Hematopoietic multipotent progenitor cell (in vitro differentiated cells): ENCODE measurements around the gene CTDSPL2. TPM values are rescaled to one million over a fixed set of nuclear protein-coding genes. Genes with fewer than 3 reads are reported as not detected.
"Not testable (repeated sequence)": the region's sequence is repeated elsewhere in the genome, so short reads cannot be mapped to it uniquely, and the experiment has no call there.

Experiments used
- DNase-seq, 3 donors: peaks; one replicate each; pipeline ENCODE4 v3.0.0-alpha.2; 2011 to 2015; ENCODE audit warnings: low read depth in 2 of 3, low spot score in 2 of 3
- total RNA-seq: library from RNA; depleted of rRNA; stranded (reverse); fragments of >200 nt; gene quantifications from one replicate; pipeline ENCODE4 v1.2.3, GENCODE V29; 2012

Gene CTDSPL2
- total RNA-seq, 1 donor: 51.4 TPM

DNA sequence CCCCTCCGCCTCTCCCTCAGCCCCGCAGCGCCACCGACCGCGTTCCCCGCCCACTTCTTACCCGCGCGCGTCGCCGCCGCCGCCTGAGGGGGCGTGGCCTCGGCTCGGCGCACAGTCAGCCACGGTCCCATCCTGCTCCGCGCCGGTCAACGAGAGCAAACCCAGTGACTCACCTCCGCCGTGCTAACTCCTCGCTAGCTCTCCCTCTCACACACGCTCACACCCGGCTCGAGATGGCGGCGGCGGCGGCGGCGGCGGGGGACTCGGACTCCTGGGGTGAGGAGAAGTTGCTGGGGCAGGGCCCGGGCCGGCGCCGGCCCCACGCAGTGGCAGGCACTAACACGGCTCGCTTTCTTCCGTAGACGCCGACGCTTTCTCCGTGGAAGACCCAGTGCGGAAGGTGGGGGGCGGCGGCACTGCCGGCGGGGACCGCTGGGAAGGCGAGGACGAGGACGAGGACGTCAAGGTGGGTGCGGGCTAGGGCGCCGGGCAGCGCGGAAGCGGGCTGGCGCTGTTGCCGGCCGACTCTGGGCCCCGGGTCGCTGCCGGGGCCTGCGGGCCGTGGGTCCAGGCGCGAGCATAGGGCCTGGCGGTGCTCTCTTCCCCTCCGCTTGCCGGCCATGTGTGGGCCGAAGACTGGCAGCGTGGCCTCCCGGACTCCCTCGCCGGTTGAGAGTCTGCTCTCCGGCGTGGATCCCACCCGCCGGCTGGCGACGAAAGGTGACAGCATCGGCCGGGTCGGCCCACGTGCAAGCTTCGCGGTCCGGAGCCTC is 109.7 kb downstream of the CTDSPL2 start, which contains the start of gene EIF3J:
TSS of gene EIF3J (plus strand) at position 186 of the 773 bp plus-strand sequence. CDS start at position 234, 48 bp downstream.
- peak; percentile 88 to 97 (median 97) for DNase-seq

DNA sequence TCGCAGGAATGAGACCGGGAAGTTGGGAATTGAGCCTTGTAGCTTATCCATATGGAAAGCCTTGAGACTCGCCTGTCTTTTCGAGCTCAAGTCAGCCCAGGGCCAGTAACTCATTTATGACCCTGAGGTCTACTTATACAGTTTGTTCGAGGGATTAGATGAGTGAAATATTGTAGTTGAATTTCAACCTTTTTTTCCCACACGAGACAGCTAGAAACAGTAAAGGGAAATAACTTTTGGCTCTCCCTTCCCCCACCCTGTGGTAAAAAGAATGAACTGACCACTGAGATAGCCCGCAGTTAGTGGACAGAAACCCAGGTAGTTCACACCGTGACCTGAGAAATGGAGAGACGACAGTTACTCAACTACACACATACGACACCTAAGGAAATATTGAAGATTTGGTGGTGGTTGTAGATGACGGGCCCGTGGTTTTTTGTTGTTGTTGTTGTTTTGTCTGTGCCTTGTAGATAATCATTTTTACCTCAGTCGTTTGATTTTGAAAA is 110.4 kb downstream of the CTDSPL2 start:
- peak in 2 of 3 donors; percentile 14 to 16 for DNase-seq

DNA sequence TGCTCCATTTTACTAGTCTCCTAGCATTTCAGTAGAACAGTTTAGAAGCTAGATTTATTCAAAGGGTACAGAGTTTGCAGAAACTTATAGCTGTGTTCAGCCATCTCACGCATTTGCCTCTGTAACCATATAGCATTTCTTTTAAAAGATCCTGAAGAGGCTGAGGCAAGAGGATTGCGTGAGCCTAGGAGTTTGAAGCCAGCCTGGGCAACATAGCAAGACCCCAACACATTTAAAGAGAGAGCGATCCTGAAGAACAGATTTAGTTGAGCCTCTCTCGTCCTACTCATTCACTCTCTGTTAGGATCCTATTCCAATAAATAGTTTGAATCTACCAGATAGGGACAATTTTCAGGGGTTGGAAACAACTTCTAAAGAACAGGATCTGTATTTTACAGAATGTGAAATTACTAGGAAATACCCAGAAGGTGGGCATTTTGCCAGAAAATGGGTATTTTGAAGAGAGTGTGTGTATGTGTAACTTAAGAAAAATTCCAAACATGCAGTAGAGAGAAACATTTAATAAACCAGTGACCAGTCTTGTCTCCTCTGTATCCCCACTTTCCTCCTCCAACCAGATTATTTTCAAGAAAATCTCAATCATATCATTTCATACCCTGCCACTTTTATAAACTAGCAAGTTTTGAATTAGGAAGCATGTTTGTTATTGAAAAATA is 114.0 kb downstream of the CTDSPL2 start:
- DNase-seq: no peak

DNA sequence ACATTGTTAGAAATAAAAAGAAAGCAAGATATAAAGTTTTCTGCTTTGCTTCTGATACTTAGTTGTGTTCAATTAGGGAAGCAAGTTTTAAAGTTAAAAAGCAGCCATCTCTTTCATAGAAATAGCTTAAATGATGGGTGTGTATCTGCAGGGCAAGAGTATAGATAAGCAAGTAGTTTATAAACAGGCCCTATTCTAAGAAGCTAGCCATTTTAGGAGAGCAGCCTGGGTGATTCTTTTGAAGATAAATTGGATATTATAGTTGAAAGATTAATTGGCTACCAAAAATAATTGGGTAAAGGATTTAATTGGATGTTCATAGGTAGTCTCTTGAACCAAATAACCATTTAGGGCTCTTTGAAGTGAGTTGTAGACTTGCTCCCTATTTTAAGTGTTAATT is 115.2 kb downstream of the CTDSPL2 start:
- no peak for DNase-seq

DNA sequence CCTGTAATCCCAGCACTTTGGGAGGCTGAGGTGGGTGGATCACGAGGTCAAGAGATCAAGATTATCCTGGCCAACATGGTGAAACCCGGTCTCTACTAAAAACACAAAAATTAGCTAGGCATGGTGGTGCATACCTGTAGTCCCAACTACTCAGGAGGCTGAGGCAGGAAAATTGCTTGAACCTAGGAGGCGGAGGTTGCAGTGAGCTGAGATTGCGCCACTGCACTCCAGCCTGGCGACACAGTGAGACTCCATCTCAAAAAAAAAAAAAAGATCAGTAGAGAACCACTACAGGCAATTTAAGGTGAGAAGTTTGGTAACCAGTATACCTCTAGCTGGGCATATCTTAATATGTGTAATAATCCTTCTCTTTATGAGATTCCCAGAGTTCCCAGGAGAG is 117.3 kb downstream of the CTDSPL2 start:
- not testable (repeated sequence) for DNase-seq

DNA sequence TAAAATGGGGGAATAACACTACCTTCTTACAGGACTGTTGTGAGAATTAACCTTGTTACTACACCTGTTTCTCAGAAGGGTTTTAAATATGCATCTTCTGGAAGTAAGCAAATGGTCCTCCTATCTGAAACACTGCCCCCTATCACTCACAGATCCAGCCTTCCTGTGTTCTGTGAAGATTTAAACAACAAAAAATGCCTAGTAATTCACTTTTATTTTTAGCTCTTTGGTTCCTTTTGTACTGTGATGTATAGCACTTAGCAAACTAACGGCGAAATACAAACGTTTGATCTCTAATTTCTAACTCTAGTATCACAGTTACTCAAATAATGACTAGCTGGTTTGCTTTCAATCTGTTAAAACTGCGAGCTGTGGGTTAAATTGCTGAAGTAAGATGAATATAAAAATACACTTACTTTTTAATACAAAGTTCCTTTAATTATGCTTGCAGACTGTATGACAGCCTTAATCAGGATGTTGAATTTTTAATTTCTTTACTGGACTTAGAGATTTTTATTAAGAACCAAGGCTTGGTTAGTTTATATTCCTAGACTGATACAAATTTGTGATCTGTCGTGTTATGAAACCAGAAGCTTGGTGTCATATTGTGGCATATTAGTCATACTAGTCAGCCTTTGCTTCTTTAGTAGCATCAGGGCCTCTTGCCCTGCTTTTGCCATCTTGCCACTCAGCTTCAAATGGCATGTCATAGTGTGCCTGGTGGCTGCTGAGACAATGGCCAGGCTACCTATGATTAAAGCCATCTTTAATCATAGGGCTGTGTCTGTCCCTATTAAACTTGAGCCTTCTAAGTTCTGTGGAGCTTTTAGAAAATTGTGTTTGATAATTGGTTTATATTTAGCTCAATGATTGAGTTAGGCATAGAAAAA is 118.7 kb downstream of the CTDSPL2 start:
- DNase-seq: peak in 2 of 3 donors; percentile 24 to 39

DNA sequence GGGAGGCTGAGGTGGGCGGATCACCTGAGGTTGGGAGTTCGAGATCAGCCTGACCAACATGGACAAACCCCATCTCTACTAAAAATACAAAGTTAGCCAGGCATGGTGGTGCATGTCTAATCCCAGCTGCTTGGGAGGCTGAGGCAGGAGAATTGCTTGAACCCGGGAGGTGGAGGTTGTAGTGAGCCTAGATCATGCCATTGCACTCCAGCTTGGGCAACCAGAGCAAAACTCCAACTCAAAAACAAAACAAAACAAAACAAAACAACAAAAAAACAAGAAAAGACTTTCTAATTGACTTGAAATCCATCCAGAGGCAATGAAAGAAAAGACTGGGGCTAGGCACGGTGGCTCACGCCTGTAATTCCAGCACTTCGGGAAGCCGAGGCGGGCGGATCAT is 121.7 kb downstream of the CTDSPL2 start:
- DNase-seq: not testable (repeated sequence)

DNA sequence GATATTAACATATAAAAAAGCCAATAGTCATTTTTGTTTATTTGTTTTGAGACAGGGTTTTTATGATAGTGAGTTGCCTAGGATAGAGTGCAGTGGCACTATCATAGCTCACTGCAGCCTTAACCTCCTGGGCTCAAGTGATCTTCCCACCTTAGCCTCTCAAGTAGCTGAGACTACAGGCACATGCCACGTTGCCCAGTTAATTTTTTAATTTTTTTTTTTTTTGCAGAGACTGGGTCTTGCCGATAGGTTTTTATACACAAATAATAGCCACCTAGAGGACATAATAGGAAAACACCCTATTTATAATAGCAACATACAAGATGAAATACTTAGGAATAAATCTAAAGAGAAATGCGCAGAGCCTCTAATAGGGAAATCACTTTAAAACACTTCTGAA is 122.8 kb downstream of the CTDSPL2 start:
- peak in 2 of 3 donors; percentile 35 to 62 for DNase-seq

DNA sequence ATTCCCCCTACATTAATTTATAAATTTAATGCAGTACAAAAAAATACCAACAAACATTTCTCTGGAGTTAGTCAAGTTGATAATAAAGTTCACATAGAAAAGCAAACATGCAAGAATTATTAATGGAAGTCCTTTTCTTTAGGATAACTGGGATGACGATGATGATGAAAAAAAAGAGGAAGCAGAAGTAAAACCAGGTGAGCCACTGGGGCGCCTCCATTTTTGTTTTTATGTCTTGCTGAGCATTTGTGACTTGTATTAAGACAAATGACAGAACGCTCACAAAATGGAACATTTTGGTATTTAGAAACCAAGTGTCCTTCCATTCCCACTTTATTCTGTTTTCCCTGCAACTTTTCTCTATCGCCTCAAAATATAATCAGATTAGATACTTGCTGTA is 123.3 kb downstream of the CTDSPL2 start:
- DNase-seq: no peak

DNA sequence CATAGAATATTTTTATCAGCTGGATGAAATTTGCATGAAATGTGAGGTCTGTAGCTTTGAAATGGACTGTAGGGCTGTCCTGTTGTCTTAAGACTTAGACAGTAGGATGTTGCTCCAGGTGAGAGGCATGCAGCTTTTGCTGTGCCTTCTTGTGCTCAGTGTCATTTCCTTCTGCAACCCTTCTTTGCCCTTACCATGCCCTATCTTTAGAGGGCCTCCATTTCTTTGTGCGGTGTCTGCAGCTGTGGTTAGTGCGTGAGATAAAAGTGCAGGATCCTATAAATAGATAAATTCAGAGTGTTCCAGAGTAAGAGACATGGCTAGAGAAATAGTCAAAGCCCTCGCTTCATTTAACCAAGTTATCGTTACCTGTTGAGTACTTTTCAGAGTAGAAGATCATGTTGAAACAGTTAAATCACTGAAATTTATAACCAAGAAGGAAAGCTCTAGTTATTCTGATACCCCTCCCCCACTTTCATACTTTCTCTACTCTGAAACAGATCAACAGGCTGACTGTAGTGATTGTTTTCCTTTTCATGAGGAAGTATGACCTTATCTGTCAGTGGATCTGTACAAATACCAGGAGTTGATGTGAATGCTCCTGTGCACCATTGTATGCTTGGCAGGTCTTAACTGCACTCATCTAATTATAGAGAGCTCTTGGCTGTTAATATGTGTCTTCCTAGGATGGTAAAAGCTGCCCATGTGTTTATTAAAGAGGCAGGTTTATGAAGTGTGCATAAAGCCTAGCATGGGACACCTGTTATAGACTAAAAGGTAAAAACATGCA is 127.7 kb downstream of the CTDSPL2 start:
- DNase-seq: no peak

DNA sequence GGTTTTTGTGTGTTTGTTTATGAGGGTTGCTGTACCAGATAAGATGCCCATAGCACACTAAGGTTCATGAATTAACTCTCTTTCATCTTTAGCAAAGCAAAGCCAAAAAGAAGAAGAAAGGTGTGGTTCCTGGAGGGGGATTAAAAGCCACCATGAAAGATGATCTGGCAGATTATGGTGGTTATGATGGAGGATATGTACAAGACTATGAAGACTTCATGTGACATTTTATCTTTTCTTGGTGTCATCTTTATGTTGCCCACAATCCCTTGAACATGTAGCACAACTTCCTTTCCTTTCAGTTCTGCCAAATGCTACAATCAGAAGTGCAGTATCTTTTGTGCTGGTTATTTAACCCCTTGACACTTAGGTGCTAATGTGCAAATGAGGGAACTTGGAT is 133.5 kb downstream of the CTDSPL2 start:
- DNase-seq: not testable (repeated sequence)

DNA sequence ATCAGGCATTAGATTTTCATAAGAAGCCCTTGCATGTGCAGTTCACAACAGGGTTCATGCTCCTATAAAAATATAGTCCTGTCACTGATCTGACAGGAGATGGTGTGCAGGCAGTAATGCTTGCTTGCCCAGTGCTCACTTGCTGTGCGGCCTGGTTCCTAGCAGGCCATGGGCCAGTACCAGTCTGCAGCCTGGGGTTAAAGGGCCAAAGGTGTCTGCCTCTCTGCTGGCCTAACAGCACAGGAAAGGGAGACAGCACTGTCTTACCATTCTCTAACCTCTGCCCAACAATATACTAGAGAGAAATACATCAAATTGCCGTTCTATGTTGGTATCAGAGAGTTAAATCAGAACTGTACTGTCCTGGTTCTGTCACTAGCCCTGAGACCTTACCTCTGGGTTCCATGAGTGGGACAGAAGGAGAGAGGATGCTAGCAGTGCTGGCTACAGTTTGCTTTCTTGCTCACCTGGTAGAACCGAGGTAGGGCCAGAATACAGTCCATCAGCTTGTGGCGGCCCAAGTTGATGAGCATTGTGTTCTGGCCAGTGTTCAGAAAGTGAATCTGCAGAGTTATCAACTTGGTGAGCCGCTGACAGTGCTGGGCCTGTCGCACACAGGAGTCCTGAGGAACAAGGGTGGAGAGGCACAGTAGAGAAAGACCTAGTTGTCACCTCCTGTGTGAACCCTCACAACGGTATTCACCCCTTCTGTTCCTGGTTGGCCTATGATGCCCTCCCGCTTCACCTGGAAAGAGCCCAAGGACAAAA is 138.1 kb downstream of the CTDSPL2 start:
- DNase-seq: no peak

DNA sequence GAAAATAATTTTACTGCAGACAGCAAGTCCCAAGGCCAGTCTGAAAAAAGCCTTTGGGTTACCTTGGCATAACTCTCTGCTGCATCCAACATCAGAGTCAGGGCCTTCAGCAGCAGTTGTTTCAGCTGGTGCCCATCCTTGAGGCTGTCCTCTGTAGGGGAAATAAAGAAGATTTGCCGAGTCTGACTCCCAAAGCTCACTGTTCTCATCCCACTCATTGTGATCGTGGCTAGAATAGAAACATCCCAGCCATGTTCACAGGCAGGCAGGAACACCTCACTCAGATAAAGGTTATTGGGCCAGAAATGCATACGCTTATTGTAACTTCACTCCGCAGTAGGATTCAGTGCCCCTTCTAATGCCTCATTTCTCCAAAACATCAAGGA is 138.7 kb downstream of the CTDSPL2 start:
- DNase-seq: no peak

DNA sequence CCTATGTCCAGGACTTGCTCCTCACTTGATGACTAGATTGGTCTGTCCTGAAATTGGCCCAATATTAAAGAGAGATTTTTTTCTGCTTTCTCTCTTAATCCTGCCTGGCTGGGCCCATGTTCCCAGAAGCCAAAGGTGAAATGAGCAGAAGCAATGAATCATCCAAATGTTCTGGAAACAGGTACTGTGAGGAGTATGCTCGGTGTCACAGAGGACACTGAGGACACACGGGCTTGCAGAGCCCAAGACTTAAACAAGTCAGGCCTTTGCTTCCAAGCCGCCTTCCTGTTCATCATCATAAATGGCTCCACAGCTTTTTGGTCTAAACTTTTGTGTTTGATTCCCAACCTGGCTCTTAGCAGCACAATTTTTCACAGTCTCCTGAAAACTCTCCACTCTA is 140.9 kb downstream of the CTDSPL2 start:
- DNase-seq: no peak

DNA sequence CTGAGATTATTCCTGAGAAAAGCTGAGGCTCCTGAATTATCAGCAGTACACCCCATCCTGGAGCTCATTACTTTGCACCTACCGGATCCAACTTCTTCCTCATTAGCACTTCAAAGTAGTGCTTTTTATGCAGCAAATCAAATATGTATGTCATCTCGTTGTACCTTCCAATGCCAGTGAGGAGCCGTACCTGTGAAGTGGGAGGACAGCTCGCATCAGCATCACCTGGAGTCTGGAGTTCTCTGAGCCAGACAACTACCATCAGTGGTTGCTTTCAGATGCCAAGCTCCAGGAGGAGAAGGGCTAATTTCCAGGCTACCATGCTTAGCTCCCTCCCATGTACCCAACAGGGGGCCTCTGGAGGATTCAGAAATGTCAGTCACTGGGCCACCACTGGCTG is 141.9 kb downstream of the CTDSPL2 start:
- DNase-seq: no peak

DNA sequence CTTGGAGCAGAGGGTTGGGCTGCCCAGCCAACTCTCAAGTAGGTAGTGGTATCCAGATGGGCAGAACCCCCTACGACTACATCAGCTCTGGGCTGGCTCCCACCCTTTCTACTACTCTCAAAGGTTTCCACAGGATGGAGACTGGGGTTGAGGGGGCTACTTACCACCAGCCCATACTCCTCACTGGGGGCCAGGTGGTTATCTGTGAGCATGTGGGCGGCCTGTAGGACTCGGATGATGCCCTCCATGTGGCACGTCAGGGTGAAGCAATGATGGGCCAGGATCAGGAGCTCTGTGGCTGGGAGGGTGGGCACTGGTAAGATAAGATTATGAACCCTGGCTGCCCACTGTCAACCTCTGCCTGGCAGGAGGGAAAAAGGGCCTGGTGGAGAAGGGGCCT is 142.9 kb downstream of the CTDSPL2 start:
- DNase-seq: no peak

DNA sequence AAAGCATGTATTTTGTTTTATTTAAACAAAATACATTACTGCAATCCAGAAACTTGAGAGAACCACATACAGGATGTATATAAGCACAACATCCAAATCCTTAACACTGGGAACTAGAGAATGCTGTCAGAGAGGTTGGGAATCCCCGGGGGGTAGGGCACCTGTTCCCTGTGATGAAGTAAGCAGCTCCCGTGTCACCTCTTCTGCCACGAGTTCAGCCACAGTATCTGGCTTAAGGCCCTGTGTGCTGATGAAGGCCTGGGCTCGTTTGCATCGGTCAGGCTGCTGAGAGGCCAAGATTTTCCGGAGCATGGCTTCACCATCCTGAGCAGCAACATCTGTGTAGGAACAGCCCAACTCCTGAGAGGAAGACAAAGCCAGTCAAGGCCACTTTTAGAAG is 146.0 kb downstream of the CTDSPL2 start:
- no peak for DNase-seq

DNA sequence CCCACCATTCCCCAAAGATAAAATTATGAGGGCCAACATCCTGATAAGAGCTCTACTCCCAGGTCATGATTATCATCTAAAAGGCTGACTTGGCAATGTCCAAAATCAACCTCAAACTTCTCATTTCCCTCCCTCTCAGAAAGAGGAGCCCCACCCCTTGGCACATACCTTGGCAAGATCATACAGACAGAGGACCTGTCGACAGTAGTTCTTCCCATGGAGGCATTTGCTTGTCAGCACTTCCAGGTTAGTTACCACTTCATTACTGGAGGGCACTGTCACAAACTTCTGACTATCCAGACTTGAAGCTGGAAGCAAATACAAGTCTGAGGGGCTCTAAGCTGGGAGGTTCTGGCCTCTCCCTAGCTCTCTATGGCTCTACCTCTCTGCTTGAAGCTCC is 147.3 kb downstream of the CTDSPL2 start:
- DNase-seq: no peak
